ENCODE data around the gene SMIM1.
"Not testable (repeated sequence)": the region's sequence is repeated elsewhere in the genome, so short reads cannot be mapped to it uniquely, and the experiment has no call there.

SMIM1 gene, protein sequence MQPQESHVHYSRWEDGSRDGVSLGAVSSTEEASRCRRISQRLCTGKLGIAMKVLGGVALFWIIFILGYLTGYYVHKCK

GRCh38 chr1:3772715-3773571 is at the start of gene SMIM1:
TSS of gene SMIM1 (plus strand) at chr1:3772749. CDS start at chr1:3775374, 2,625 bp downstream.
- DNase-seq (ENCODE audit: low read depth, low spot score) = no peak
- peak within 1 kb of the TSS; percentile 45 for H3K4me3 ChIP-seq (ENCODE audit: low read depth, low read length)
- no peak for TF ChIP-seq CTCF (IDR thresholded peaks at IDR 0.05; ENCODE audit: low read depth, low read length)
- in situ Hi-C loops (cut with HindIII; ENCODE audit: low sequenced_read_pairs) = no loop called here

DNA sequence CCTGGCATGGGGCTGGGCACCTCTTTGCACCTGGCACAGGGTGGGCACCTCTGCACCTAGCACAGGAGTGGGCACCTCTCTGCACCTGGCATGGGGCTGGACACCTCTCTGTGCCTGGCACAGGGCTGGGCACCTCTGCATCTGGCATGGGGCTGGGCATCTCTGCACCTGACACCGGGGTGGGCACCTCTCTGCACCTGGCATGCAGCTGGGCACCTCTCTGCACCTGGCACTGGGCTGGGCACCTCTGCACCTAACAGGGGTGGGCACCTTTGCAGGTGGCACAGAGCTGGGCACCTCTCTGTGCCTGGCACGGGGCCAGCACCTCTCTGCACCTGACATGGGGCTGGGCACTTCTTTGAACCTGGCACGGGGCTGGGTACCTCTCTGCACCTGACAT is 49.7 kb upstream of the SMIM1 start:
- no peak overlapping the region for H3K4me3 ChIP-seq (ENCODE audit: low read depth, low read length)
- DNase-seq (ENCODE audit: low read depth, low spot score) = no peak
- in situ Hi-C loops (cut with HindIII; ENCODE audit: low sequenced_read_pairs) = no loop called here
- TF ChIP-seq CTCF (IDR thresholded peaks at IDR 0.05; ENCODE audit: low read depth, low read length) = no peak

GRCh38 chr1:3724416-3725030 is 48.0 kb upstream of the SMIM1 start:
- peak; percentile 99 for TF ChIP-seq CTCF (IDR thresholded peaks at IDR 0.05; ENCODE audit: low read depth, low read length)
- peak; percentile 45 for DNase-seq (ENCODE audit: low read depth, low spot score)

DNA sequence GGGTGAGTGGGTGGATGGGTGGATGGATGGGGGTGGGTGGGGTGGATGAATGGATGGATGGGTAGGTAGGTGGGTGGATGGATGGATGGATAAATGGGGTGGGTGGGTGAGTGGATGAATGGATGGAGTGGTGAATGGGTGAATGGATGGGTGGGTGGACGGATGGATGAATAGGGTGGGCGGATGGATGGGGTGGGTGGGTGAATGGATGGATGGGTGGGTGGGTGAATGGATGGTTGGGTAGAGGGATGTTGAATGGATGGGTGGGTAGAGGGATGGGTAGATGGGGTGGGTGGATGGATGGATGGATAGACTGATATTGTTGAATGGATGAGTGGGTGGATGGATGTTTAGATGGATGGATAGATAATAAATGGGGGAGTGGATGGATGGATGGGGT is 47.2 kb upstream of the SMIM1 start:
- no peak for DNase-seq (ENCODE audit: low read depth, low spot score)
- TF ChIP-seq CTCF (IDR thresholded peaks at IDR 0.05; ENCODE audit: low read depth, low read length) = no peak
- no peak overlapping the region for H3K4me3 ChIP-seq (ENCODE audit: low read depth, low read length)
- in situ Hi-C loops (cut with HindIII; ENCODE audit: low sequenced_read_pairs) = no loop called here

More at GRCh38 chr1:3724416-3725030, 48.0 kb upstream of the SMIM1 start:
- in situ Hi-C loops (cut with HindIII; ENCODE audit: low sequenced_read_pairs); H3K4me3 ChIP-seq (ENCODE audit: low read depth, low read length): not testable (repeated sequence)

GRCh38 chr1:3727042-3727824 is 45.3 kb upstream of the SMIM1 start:
- in situ Hi-C loops (cut with HindIII; ENCODE audit: low sequenced_read_pairs) = no loop called here
- H3K4me3 ChIP-seq (ENCODE audit: low read depth, low read length) = no peak overlapping the region
- TF ChIP-seq CTCF (IDR thresholded peaks at IDR 0.05; ENCODE audit: low read depth, low read length) = peak; percentile 64
- no peak for DNase-seq (ENCODE audit: low read depth, low spot score)
